Heart left ventricle (tissue), 16 donors: Measurements from ENCODE around the gene TPPP2. TPM values are rescaled to one million over a fixed set of nuclear protein-coding genes. Genes with fewer than 3 reads are reported as not detected.

Experiments used
- ATAC-seq, 4 donors: fragments of 200-7000 bp; cut with Tn5 transposase; one replicate each; pipeline ENCODE4 v1.9.1; 2020 to 2022; ENCODE audit warnings: moderate library complexity in 4 of 4, mild to moderate bottlenecking in 3 of 4, moderate number of reproducible peaks in 1 of 4
- DNase-seq, 5 donors: peaks; one replicate each; pipeline ENCODE4 v3.0.0-alpha.2; 2020
- H3K27ac ChIP-seq, 12 donors: fragments of 200-600 bp; sonication (generic) in 4 of 12; one replicate each; pipeline versions ENCODE4 v1.5.0 to v1.8.0; 2016 to 2022; ENCODE audit warnings: mild to moderate bottlenecking in 2 of 12
- H3K27me3 ChIP-seq, 9 donors: fragments of 200-600 bp; sonication (generic) in 2 of 9; one replicate each; pipeline versions ENCODE4 v1.5.1 to v1.8.0; 2016 to 2022; ENCODE audit warnings: mild to moderate bottlenecking in 3 of 9
- H3K36me3 ChIP-seq, 9 donors: fragments of 200-600 bp; sonication (generic) in 2 of 9; one replicate each; pipeline versions ENCODE4 v1.5.0 to v1.8.0; 2018 to 2022; ENCODE audit warnings: mild to moderate bottlenecking in 2 of 9
- H3K4me1 ChIP-seq, 12 donors: fragments of 200-600 bp; sonication (generic) in 4 of 12; one replicate each; pipeline versions ENCODE4 v1.5.0 to v1.8.0; 2016 to 2022; ENCODE audit warnings: mild to moderate bottlenecking in 3 of 12
- H3K4me3 ChIP-seq, 12 donors: fragments of 200-600 bp; sonication (generic) in 4 of 12; one replicate each; pipeline versions ENCODE4 v1.5.0 to v1.8.0; 2017 to 2022; ENCODE audit warnings: mild to moderate bottlenecking in 9 of 12, moderate library complexity in 4 of 12
- H3K9me3 ChIP-seq, 12 donors: fragments of 200-600 bp; sonication (generic) in 4 of 12; one replicate each; pipeline versions ENCODE4 v1.5.0 to v1.8.0; 2016 to 2022; ENCODE audit warnings: mild to moderate bottlenecking in 1 of 12
- CTCF ChIP-seq, 12 donors: fragments of 200-600 bp; sonication (generic) in 4 of 12; IDR thresholded peaks; one replicate each; pipeline versions ENCODE4 v1.5.0 to v1.8.0; 2018 to 2022; ENCODE audit warnings: antibody characterized with exemption in 12 of 12, mild to moderate bottlenecking in 5 of 12
- POLR2A ChIP-seq, 2 donors: fragments of 450-650 bp; IDR thresholded peaks; one replicate each; pipeline ENCODE4 v1.6.1; 2017; ENCODE audit warnings: antibody characterized with exemption in 2 of 2, mild to moderate bottlenecking in 2 of 2, moderate library complexity in 2 of 2
- WGBS, 4 donors: extraction: QIAGEN DNeasy Blood & Tissue Kit in 2 of 4; methylation state at CpG; one replicate each; pipeline versions ENCODE4 v1.1.5 to v1.1.7; 2013 to 2018; 5-methylcytosine and 5-hydroxymethylcytosine counted together
- intact Hi-C, 10 donors: fragments of 100-400 bp; cut with DNase I; formaldehyde crosslinking; loops; one replicate each; pipeline versions ENCODE4 v1.11.1 to v1.14.2; 2022
- polyA plus RNA-seq, 2 donors: library from polyadenylated mRNA; stranded (reverse); fragments of 200-250 nt; gene quantifications; one replicate each; pipeline ENCODE4 v1.2.3, GENCODE V29; 2013
- total RNA-seq, 9 donors: library from RNA; depleted of rRNA in 2 of 9; stranded (reverse); fragments of >200 nt in 2 of 9; fragmentation: NEBNext Ultra II Directional in 3 of 9; extraction: Animal tissue kit (Norgen Biotek cat#: 25700) in 3 of 9; gene quantifications; one replicate each; pipeline versions ENCODE4 v1.1.0 to v1.2.4, GENCODE V29; 2016 to 2023
- donor health status: ischemic (EF 13 %, LVEDD 7.1; RV severe dilation, severe dysfunction).
- donor health status: healthy with polysubstance abuse.
- donor health status: DM: no; HTN: yes; CAD: no.
- donor health status: DM: no; HTN: no; CAD: no.
- donor health status: ischemic (EF 25% LVEDD 6.9; RV normal size, moderate dysfunction).
- donor health status: ischemic (EF 25% LVEDD 5.7; RV mildly dilated, moderate dysfunction).
- donor health status: healthy.
- donor health status: DM: yes; HTN: yes; CAD: no.
- donor health status: ischemic (EF 35%, LVEDD 5.7; RV mildly dilated, moderate dysfunction).
- donor health status: nonischemic (EF 11% LVEDD 7.7; RV severe dilation, severe dysfunction).
- donor health status: DM: yes; HTN: yes; CAD: no.
- donor health status: PGD.
- donor health status: ischemic (EF 29% LVEDD 5.4; RV normal size, mild dysfunction).
- donor health status: nonischemic (EF 23%, LVEDD 6.1; RV moderate dilation, normal function).

The TPPP2 gene
- total and polyA plus RNA-seq, 11 donors, result 0.54 to 2.8 (median 0.96) TPM; not detected in 2

- 69 to 79% (median 73%) methylated on average over 8 of the region's 8 CpGs for WGBS, 4 donors
- Histone ChIP-seq H3K27me3 (no peaks in the 10 kb centered on the region), H3K36me3 (no peaks in the 10 kb centered on the region), H3K4me3 (no peak overlapping the region), H3K4me1 (peaks cover 0 to 10% (median 2%) of the 10 kb centered on the region in 12 donors), H3K27ac (no peak overlapping the region), H3K9me3 (no peaks in the 10 kb centered on the region)
- ATAC-seq, result no peak
- DNase-seq, result no peak
- TF ChIP-seq CTCF (IDR thresholded peaks at IDR 0.05) (no peak), POLR2A (IDR thresholded peaks at IDR 0.05) (no peak)
- intact Hi-C loops, result loop anchor here in 1 of 10 donors (5.0 kb wide), 1 partner anchor 48 kb away; no protein-coding TSS in a partner anchor
These were observed 30.0 kb downstream of the TPPP2 start for GRCh38 chr14:21059842-21060613.

- no peak for DNase-seq
- 77 to 83% (median 81%) methylated on average over 13 of the region's 13 CpGs for WGBS, 4 donors
These were observed 30.8 kb downstream of the TPPP2 start for GRCh38 chr14:21060614-21061346.

GRCh38 chr14:21061347-21061668, 31.3 kb downstream of the TPPP2 start:
- H3K4me1 ChIP-seq, result peaks cover 0 to 10% (median 2%) of the 10 kb centered on the region in 12 donors
- no peak for DNase-seq
- 87 to 96% (median 92%) methylated on average over 3 of the region's 3 CpGs for WGBS, 4 donors
- no peaks in the 10 kb centered on the region for H3K9me3 ChIP-seq
- no peaks in the 10 kb centered on the region for H3K27me3 ChIP-seq
- no peak overlapping the region for H3K27ac ChIP-seq
- no peak for ATAC-seq
- no peaks in the 10 kb centered on the region for H3K36me3 ChIP-seq
- H3K4me3 ChIP-seq, result no peak overlapping the region
- TF ChIP-seq CTCF (IDR thresholded peaks at IDR 0.05) (no peak), POLR2A (IDR thresholded peaks at IDR 0.05) (no peak)
- intact Hi-C loops, result no loop called here

More at GRCh38 chr14:21060614-21061346, 30.8 kb downstream of the TPPP2 start:
- no peak overlapping the region for H3K27ac ChIP-seq
- no peaks in the 10 kb centered on the region for H3K9me3 ChIP-seq
- peaks cover 0 to 10% (median 2%) of the 10 kb centered on the region in 12 donors for H3K4me1 ChIP-seq
- TF ChIP-seq POLR2A (IDR thresholded peaks at IDR 0.05) (no peak), CTCF (IDR thresholded peaks at IDR 0.05) (no peak)
- no peaks in the 10 kb centered on the region for H3K36me3 ChIP-seq
- intact Hi-C loops, result no loop called here
- ATAC-seq, result no peak
- no peak overlapping the region for H3K4me3 ChIP-seq
- H3K27me3 ChIP-seq, result no peaks in the 10 kb centered on the region

DNA sequence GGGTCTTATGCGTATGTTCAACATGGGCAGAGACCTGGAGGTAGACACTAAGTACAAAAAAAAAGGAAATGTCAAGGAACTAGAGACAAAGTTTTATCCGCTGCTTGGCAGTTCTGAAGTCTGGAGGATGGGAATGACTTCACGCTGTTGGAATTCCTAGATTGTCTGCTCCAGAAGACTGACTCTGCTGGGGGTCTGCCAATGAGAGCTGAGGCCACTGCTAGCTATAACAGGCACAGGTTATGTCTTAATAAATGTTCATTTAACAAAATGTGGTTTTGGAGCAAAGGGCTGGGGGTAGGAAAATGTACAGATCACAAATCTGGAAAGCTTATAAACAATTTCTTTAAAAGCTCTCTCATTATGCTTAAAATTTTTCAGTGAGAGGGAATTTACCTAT, 33.5 kb downstream of the TPPP2 start:
- TF ChIP-seq POLR2A (IDR thresholded peaks at IDR 0.05), result no peak
- no peak for TF ChIP-seq CTCF (IDR thresholded peaks at IDR 0.05)
- DNase-seq, result no peak
- peak in 2 of 4 donors; percentile 40 to 67 for ATAC-seq
- 38 to 50% (median 44%) methylated on average over 3 of the region's 3 CpGs for WGBS, 4 donors
- no peaks in the 10 kb centered on the region for H3K9me3 ChIP-seq
- H3K4me3 ChIP-seq, result no peak overlapping the region
- intact Hi-C loops, result no loop called here
- no peaks in the 10 kb centered on the region for H3K36me3 ChIP-seq
- no peaks in the 10 kb centered on the region for H3K27me3 ChIP-seq
- peaks cover 0 to 10% (median 4%) of the 10 kb centered on the region in 12 donors for H3K4me1 ChIP-seq
- H3K27ac ChIP-seq, result peak overlapping the region in 1 of 12 donors; percentile 20
